HEK293 (cell line): ENCODE results near the gene MTHFD1L.

Source experiments
- CTCF ChIA-PET: fragments of 350-600 bp; formaldehyde crosslinking; extraction: SDS; loops from one replicate; lab custom pipeline; 2021; ENCODE audit warnings: antibody characterized with exemption; lab: Yijun Ruan, JAX
- POLR2A ChIA-PET: fragments of 300-600 bp; formaldehyde crosslinking; extraction: SDS; loops from one replicate; lab custom pipeline; 2020; ENCODE audit warnings: antibody characterized with exemption, inconsistent platforms; lab: Yijun Ruan, JAX
- H3K27ac ChIP-seq: fragments of 200-500 bp; sonication (Bioruptor generic); 2 replicates; pipeline ENCODE4 v1.5.1; 2014; ENCODE audit warnings: low read depth, low read length, control low read depth, inconsistent platforms; ENCODE audit errors: extremely low read depth
- H3K36me3 ChIP-seq, 2 experiments: fragments of 200-500 bp in 1 of 2; sonication (Bioruptor generic) in 1 of 2; 1 replicate in 1 of 2; 2 replicates in 1 of 2; pipeline ENCODE4 v1.5.1; 2014 to 2017; ENCODE audit warnings: inconsistent platforms in 2 of 2, low read length in 2 of 2; ENCODE audit not compliant: control insufficient read depth in 2 of 2, insufficient read depth in 1 of 2
- H3K4me1 ChIP-seq: fragments of 200-500 bp; sonication (Bioruptor generic); 2 replicates; pipeline ENCODE4 v1.5.1; 2014; ENCODE audit warnings: mild to moderate bottlenecking, low read length, inconsistent platforms; ENCODE audit not compliant: control insufficient read depth, insufficient read depth
- H3K4me3 ChIP-seq: 2 replicates; pipeline ENCODE4 v1.5.1; 2011; ENCODE audit warnings: low read depth, mild to moderate bottlenecking, control low read depth, low read length, moderate library complexity
- H3K9me3 ChIP-seq: fragments of 200-500 bp; sonication (Bioruptor generic); 2 replicates; pipeline ENCODE4 v1.5.1; 2014; ENCODE audit warnings: low read depth, low read length, inconsistent platforms; ENCODE audit not compliant: control insufficient read depth, insufficient read depth
- BCL11A ChIP-seq: fragments of 450-650 bp; formaldehyde crosslinking; IDR thresholded peaks from 2 replicates; pipeline ENCODE4 v1.5.1; 2016; ENCODE audit warnings: low read depth, missing biosample characterization, missing genetic modification characterization
- KLF7 ChIP-seq: fragments of 450-650 bp; formaldehyde crosslinking; IDR thresholded peaks from 2 replicates; pipeline ENCODE4 v1.5.1; 2016; ENCODE audit warnings: missing biosample characterization, missing genetic modification characterization, borderline replicate concordance
- MZF1 ChIP-seq: fragments of 450-650 bp; formaldehyde crosslinking; IDR thresholded peaks from 2 replicates; pipeline ENCODE4 v1.5.1; 2017; ENCODE audit warnings: missing biosample characterization, missing genetic modification characterization, borderline replicate concordance
- RBAK ChIP-seq: fragments of 450-650 bp; formaldehyde crosslinking; IDR thresholded peaks from 2 replicates; pipeline ENCODE4 v1.5.1; 2016; ENCODE audit warnings: missing biosample characterization, missing genetic modification characterization
- SETDB1 ChIP-seq: IDR thresholded peaks from one replicate; pipeline ENCODE4 v1.6.1; 2017; ENCODE audit warnings: mild to moderate bottlenecking, low read length, moderate library complexity, mixed read lengths; ENCODE audit not compliant: insufficient read length
- SP2 ChIP-seq: fragments of 450-650 bp; formaldehyde crosslinking; IDR thresholded peaks from 2 replicates; pipeline ENCODE4 v1.5.1; 2016; ENCODE audit warnings: missing biosample characterization, missing genetic modification characterization
- TRIM28 ChIP-seq: IDR thresholded peaks from 2 replicates; pipeline ENCODE4 v1.6.1; 2011; ENCODE audit warnings: low read length, control low read depth, borderline replicate concordance
- ZBTB48 ChIP-seq: fragments of 450-650 bp; formaldehyde crosslinking; IDR thresholded peaks from 2 replicates; pipeline ENCODE4 v1.5.1; 2016; ENCODE audit warnings: missing biosample characterization, missing genetic modification characterization
- ZFHX2 ChIP-seq: fragments of 450-650 bp; formaldehyde crosslinking; conservative IDR thresholded peaks from 2 replicates; pipeline ENCODE4 v1.5.1; 2016; ENCODE audit warnings: missing biosample characterization, missing genetic modification characterization
- ZFP41 ChIP-seq: fragments of 450-650 bp; formaldehyde crosslinking; IDR thresholded peaks from 2 replicates; pipeline ENCODE4 v1.5.1; 2016; ENCODE audit warnings: missing biosample characterization, missing genetic modification characterization, borderline replicate concordance
- ZNF138 ChIP-seq: fragments of 450-650 bp; formaldehyde crosslinking; IDR thresholded peaks from 2 replicates; pipeline ENCODE4 v1.5.1; 2016; ENCODE audit warnings: missing biosample characterization, missing genetic modification characterization, borderline replicate concordance
- ZNF155 ChIP-seq: fragments of 450-650 bp; formaldehyde crosslinking; IDR thresholded peaks from 2 replicates; pipeline ENCODE4 v1.5.1; 2016; ENCODE audit warnings: missing biosample characterization, missing genetic modification characterization
- ZNF169 ChIP-seq: fragments of 450-650 bp; formaldehyde crosslinking; IDR thresholded peaks from 2 replicates; pipeline ENCODE4 v1.5.1; 2016; ENCODE audit warnings: missing biosample characterization, missing genetic modification characterization
- ZNF366 ChIP-seq: fragments of 450-650 bp; formaldehyde crosslinking; conservative IDR thresholded peaks from 2 replicates; pipeline ENCODE4 v1.5.1; 2016; ENCODE audit warnings: missing biosample characterization, missing genetic modification characterization
- ZNF555 ChIP-seq: fragments of 450-650 bp; formaldehyde crosslinking; conservative IDR thresholded peaks from 2 replicates; pipeline ENCODE4 v1.5.1; 2017; ENCODE audit warnings: missing biosample characterization, mild to moderate bottlenecking, missing genetic modification characterization, inconsistent platforms
- TF ChIP-seq, protein P1 (sequence below): fragments of 450-650 bp; formaldehyde crosslinking; IDR thresholded peaks from 2 replicates; pipeline ENCODE4 v1.5.1; 2016; ENCODE audit warnings: missing biosample characterization, missing genetic modification characterization
- TF ChIP-seq, protein P2 (sequence below): fragments of 450-650 bp; formaldehyde crosslinking; IDR thresholded peaks from 2 replicates; pipeline ENCODE4 v1.5.1; 2016; ENCODE audit warnings: missing biosample characterization, missing genetic modification characterization

The MTHFD1L gene

DNA sequence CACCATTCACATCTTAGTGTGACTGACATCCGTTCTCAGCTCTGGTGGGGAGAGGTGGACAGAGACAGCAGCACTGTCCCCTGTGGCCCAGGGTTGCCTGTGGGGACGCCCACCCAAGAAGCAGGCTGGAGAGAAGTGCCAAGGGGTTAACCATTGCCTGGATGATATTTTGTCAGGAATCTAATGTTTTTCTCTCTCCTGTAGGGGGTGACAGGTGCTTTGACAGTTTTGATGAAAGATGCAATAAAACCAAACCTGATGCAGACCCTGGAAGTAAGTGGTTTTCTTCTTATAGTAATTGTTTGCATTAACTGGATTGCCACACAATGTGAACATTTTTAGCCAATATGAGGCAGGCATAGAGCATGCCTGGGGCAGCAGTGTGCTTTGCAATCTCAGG, 99.3 kb downstream of the MTHFD1L start (continued):
- TF ChIP-seq ZNF169 (tag by site-specific recombination), result no peak
- no peak for TF ChIP-seq ZNF366 (tag by site-specific recombination)
- no peak for TF ChIP-seq ZBTB48

DNA sequence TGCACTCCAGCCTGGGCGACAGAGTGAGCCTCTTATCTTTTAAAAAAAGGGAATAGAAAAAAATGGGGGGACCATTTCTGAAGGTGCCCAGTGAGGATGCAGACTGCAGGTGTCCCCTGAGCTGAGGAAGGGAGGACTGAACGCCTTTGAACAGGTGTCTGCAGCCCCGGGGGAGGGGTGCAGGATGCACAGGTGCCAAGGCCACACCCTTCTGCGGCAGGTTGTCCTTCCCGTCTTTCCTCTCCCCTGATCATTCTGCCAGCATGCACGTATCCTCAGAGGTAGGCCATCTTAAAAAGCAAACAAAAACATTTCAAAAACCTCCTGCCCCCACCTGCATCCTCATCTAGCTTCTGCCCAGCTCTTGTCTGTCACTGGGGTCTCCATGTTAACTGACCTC, 101.3 kb downstream of the MTHFD1L start:
- H3K36me3 ChIP-seq, result peaks cover 0 to 12% of the 10 kb centered on the region in 2 experiments; a peak in 2 of 3 replicates
- H3K4me1 ChIP-seq, result no peaks in the 10 kb centered on the region
- no peak overlapping the region for H3K27ac ChIP-seq
- no peaks in the 10 kb centered on the region for H3K9me3 ChIP-seq
- no peak overlapping the region for H3K4me3 ChIP-seq
- POLR2A ChIA-PET, result no interaction called here
- CTCF ChIA-PET, result interaction anchor here (0.5 to 1.5 kb wide), 2 partner anchors 358 to 387 kb away, joined by 3 read pairs; no protein-coding TSS in a partner anchor
- TF ChIP-seq ZNF555 (tag by site-specific recombination) (no peak), RBAK (tag by site-specific recombination) (no peak), BCL11A (no peak), KLF7 (tag by site-specific recombination) (no peak), TRIM28 (no peak)
- TF ChIP-seq, protein P1, sequence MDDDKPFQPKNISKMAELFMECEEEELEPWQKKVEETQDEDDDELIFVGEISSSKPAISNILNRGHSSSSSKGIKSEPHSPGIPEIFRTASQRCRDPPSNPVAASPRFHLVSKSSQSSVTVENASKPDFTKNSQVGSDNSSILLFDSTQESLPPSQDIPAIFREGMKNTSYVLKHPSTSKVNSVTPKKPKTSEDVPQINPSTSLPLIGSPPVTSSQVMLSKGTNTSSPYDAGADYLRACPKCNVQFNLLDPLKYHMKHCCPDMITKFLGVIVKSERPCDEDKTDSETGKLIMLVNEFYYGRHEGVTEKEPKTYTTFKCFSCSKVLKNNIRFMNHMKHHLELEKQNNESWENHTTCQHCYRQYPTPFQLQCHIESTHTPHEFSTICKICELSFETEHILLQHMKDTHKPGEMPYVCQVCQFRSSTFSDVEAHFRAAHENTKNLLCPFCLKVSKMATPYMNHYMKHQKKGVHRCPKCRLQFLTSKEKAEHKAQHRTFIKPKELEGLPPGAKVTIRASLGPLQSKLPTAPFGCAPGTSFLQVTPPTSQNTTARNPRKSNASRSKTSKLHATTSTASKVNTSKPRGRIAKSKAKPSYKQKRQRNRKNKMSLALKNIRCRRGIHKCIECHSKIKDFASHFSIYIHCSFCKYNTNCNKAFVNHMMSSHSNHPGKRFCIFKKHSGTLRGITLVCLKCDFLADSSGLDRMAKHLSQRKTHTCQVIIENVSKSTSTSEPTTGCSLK (tag by site-specific recombination), result no peak

DNA sequence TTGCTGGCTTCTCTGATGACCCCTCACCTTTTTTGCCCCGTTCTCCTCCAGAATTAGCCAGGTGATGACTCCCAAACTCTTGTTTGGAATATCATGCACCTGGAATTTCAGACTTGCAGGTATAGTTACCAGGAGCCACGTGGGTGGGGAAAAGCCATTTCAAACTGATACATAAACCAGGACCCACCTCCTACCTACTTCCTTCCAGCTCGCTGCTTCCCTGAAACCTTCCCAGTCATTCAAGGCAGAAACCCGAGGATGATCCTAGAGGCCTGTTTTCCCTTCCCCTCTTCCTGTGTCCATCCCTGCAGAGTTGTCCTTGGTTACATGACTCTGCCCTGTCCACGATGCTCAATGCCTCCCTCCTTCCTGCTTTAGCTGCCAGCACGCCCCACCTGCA, 101.9 kb downstream of the MTHFD1L start:
- TF ChIP-seq ZNF138 (tag by site-specific recombination), result no peak
- TF ChIP-seq ZFHX2, result no peak
- no peak for TF ChIP-seq ZNF155 (tag by site-specific recombination)
- no peak for TF ChIP-seq ZFP41 (tag by site-specific recombination)
- TF ChIP-seq, protein P2, sequence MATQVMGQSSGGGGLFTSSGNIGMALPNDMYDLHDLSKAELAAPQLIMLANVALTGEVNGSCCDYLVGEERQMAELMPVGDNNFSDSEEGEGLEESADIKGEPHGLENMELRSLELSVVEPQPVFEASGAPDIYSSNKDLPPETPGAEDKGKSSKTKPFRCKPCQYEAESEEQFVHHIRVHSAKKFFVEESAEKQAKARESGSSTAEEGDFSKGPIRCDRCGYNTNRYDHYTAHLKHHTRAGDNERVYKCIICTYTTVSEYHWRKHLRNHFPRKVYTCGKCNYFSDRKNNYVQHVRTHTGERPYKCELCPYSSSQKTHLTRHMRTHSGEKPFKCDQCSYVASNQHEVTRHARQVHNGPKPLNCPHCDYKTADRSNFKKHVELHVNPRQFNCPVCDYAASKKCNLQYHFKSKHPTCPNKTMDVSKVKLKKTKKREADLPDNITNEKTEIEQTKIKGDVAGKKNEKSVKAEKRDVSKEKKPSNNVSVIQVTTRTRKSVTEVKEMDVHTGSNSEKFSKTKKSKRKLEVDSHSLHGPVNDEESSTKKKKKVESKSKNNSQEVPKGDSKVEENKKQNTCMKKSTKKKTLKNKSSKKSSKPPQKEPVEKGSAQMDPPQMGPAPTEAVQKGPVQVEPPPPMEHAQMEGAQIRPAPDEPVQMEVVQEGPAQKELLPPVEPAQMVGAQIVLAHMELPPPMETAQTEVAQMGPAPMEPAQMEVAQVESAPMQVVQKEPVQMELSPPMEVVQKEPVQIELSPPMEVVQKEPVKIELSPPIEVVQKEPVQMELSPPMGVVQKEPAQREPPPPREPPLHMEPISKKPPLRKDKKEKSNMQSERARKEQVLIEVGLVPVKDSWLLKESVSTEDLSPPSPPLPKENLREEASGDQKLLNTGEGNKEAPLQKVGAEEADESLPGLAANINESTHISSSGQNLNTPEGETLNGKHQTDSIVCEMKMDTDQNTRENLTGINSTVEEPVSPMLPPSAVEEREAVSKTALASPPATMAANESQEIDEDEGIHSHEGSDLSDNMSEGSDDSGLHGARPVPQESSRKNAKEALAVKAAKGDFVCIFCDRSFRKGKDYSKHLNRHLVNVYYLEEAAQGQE (tag by site-specific recombination), result no peak
- TF ChIP-seq SP2, result no peak
- no peak for TF ChIP-seq MZF1 (tag by site-specific recombination)
- TF ChIP-seq SETDB1, result no peak
- Histone ChIP-seq H3K9me3 (no peaks in the 10 kb centered on the region), H3K27ac (no peak overlapping the region), H3K4me1 (no peaks in the 10 kb centered on the region), H3K4me3 (no peak overlapping the region), H3K36me3 (peaks cover 0 to 12% of the 10 kb centered on the region in 2 experiments; a peak in 2 of 3 replicates)
- ChIA-PET CTCF (interaction anchor here (0.5 to 1.5 kb wide), 3 partner anchors 51 to 386 kb away, joined by 3 read pairs; no protein-coding TSS in a partner anchor), POLR2A (no interaction called here)
